ENCODE data around the gene SYDE2. TPM values are rescaled to one million over a fixed set of nuclear protein-coding genes. Genes with fewer than 3 reads are reported as not detected.

SYDE2 gene
- total RNA-seq, 4 donors from 2014 or later = 75.5 to 119 (median 99.3) TPM

- WGBS = 34% methylated on average over 2 of the region's 2 CpGs
- intact Hi-C loops (cut with DNase I) = no loop called here
- TF ChIP-seq EP300 (IDR thresholded peaks at IDR 0.05) (no peak), POLR2AphosphoS5 (IDR thresholded peaks at IDR 0.05) (no peak), POLR2A (IDR thresholded peaks at IDR 0.05; ENCODE audit: low read depth) (no peak), CTCF (IDR thresholded peaks at IDR 0.05) (no peak)
Observed at GRCh38 chr1:85133565-85134159, 67.2 kb downstream of the SYDE2 start.

GRCh38 chr1:85132078-85132720, 68.6 kb downstream of the SYDE2 start:
- intact Hi-C loops (cut with DNase I) = no loop called here
- no peak for DNase-seq (ENCODE audit: extremely low spot score)

More at GRCh38 chr1:85133565-85134159, 67.2 kb downstream of the SYDE2 start:
- Histone ChIP-seq H3K27ac (replicated peaks in 1 of 4) (no peak overlapping the region), H3K9me3 (no peaks in the 10 kb centered on the region), H3K4me3 (no peak overlapping the region), H3K27me3 (no peaks in the 10 kb centered on the region), H3K4me1 (peaks cover 9 to 18% (median 10%) of the 10 kb centered on the region in 4 donors), H3K36me3 (no peaks in the 10 kb centered on the region)
- no peak for DNase-seq (ENCODE audit: extremely low spot score)

GRCh38 chr1:85128316-85128715, 72.5 kb downstream of the SYDE2 start:
- no peak overlapping the region for H3K4me3 ChIP-seq
- H3K9me3 ChIP-seq = no peaks in the 10 kb centered on the region
- intact Hi-C loops (cut with DNase I) = no loop called here
- no peaks in the 10 kb centered on the region for H3K36me3 ChIP-seq
- no peaks in the 10 kb centered on the region for H3K27me3 ChIP-seq
- H3K4me1 ChIP-seq = peaks cover 0 to 6% (median 2%) of the 10 kb centered on the region in 4 donors
- WGBS = 42% methylated on average over 1 of the region's 1 CpG
- DNase-seq (ENCODE audit: extremely low spot score) = no peak
- no peak overlapping the region for H3K27ac ChIP-seq (replicated peaks in 1 of 4)
- no peak for TF ChIP-seq POLR2A (IDR thresholded peaks at IDR 0.05; ENCODE audit: low read depth)
- no peak for TF ChIP-seq POLR2AphosphoS5 (IDR thresholded peaks at IDR 0.05)

More at GRCh38 chr1:85132078-85132720, 68.6 kb downstream of the SYDE2 start:
- Histone ChIP-seq H3K9me3 (no peaks in the 10 kb centered on the region), H3K4me3 (no peak overlapping the region), H3K36me3 (no peaks in the 10 kb centered on the region), H3K27me3 (no peaks in the 10 kb centered on the region), H3K27ac (replicated peaks in 1 of 4) (no peak overlapping the region), H3K4me1 (peaks cover 0 to 10% (median 6%) of the 10 kb centered on the region in 4 donors)
- 75% methylated on average over 4 of the region's 4 CpGs for WGBS
- TF ChIP-seq CTCF (IDR thresholded peaks at IDR 0.05) (no peak), EP300 (IDR thresholded peaks at IDR 0.05) (no peak)

GRCh38 chr1:85125891-85126290, 74.9 kb downstream of the SYDE2 start:
- H3K9me3 ChIP-seq = no peaks in the 10 kb centered on the region
- DNase-seq (ENCODE audit: extremely low spot score) = no peak
- H3K4me3 ChIP-seq = no peak overlapping the region
- no peak for TF ChIP-seq POLR2A (IDR thresholded peaks at IDR 0.05; ENCODE audit: low read depth)
- no peak for TF ChIP-seq POLR2AphosphoS5 (IDR thresholded peaks at IDR 0.05)
- TF ChIP-seq EP300 (IDR thresholded peaks at IDR 0.05) = no peak
- TF ChIP-seq CTCF (IDR thresholded peaks at IDR 0.05) = no peak
- H3K27ac ChIP-seq (replicated peaks in 1 of 4) = no peak overlapping the region
- intact Hi-C loops (cut with DNase I) = no loop called here
- WGBS = 74% methylated on average over 1 of the region's 1 CpG
- H3K4me1 ChIP-seq = peaks cover 0 to 6% (median 0%) of the 10 kb centered on the region in 4 donors
- no peaks in the 10 kb centered on the region for H3K27me3 ChIP-seq
- no peaks in the 10 kb centered on the region for H3K36me3 ChIP-seq

GRCh38 chr1:85124091-85124490, 76.7 kb downstream of the SYDE2 start:
- no peaks in the 10 kb centered on the region for H3K9me3 ChIP-seq
- DNase-seq (ENCODE audit: extremely low spot score) = no peak
- WGBS = 86% methylated on average over 5 of the region's 5 CpGs
- H3K4me1 ChIP-seq = peaks cover 0 to 6% (median 0%) of the 10 kb centered on the region in 4 donors
- H3K27ac ChIP-seq (replicated peaks in 1 of 4) = no peak overlapping the region
- intact Hi-C loops (cut with DNase I) = no loop called here
- H3K4me3 ChIP-seq = no peak overlapping the region
- no peaks in the 10 kb centered on the region for H3K27me3 ChIP-seq
- no peak for TF ChIP-seq CTCF (IDR thresholded peaks at IDR 0.05)
- TF ChIP-seq POLR2A (IDR thresholded peaks at IDR 0.05; ENCODE audit: low read depth) = no peak
- no peak for TF ChIP-seq POLR2AphosphoS5 (IDR thresholded peaks at IDR 0.05)
- TF ChIP-seq EP300 (IDR thresholded peaks at IDR 0.05) = no peak
- no peaks in the 10 kb centered on the region for H3K36me3 ChIP-seq
